Hypothalamus (tissue), 51 donors: ENCODE data around the gene CDH24.

ENCODE experiments used
- DNase-seq, 51 donors: peaks; one replicate each; lab custom pipeline; 2025; lab: John Stamatoyannopoulos, UW

Gene CDH24

DNA sequence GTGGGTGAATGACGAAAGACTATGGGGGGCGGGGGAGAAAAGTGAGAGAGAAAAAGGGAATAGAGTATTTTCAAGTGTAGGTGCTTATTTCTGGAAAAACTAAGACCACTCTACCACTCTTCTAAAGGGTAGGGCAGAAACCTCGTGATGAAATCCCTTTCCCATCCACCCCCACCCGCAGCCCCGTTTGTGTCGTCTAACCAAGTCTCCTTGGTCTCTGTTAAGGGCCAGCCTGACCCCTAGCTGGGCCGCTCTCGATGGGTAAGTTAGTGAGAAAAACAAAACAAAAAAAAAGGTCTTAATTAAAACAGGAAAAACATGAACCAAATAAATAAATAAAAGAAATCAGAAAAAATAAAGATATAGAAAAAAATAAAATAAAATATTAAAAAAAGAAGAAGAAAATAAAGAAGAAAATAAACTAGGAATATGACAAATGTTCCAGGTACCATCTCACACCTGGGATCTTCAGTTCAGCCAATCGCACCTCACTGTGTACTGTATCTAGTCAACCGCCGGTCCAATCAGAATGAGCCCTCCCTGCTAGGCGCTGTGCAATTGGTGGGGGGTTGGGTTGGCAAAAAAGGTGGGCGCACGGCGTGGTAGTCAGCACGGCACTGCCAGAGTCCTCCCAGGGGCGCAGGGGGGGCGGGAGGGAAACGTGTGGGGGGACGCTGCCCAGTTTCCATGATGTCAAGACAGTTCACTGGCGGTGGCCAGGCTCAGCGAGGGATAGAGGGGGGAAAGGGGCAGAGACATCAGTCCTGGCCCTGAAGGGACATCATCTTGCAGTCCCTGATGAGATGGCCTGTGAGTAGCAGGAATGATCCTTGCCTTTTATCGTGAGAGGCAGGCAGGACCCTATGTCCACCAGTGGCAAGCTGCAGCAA, 9.8 kb upstream of the CDH24 start:
- no peak for DNase-seq

- DNase-seq, result no peak
Observed at GRCh38 chr14:23066368-23066767, 9.0 kb upstream of the CDH24 start.

- DNase-seq, result no peak
Observed at GRCh38 chr14:23063601-23064000, 6.3 kb upstream of the CDH24 start.

DNA sequence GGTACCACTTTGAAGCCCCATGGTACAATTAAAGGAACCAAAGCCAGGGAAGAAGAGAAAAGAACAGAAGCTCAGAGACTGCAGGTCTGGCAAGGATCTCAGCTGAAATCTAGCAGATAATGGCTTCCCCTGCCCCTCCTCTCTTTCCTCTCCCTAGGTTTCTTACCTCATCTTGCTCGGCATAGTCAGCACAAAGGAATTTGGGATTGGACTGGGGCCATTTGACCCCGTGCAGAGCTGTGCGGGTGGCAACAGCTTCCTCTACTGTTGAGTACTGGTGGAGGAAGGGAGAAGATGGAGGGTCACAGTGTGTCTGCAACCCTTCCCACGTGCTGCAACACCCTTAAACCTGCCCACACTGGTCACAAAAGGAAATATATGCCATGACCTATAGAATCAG, 4.7 kb upstream of the CDH24 start:
- DNase-seq, result no peak

- DNase-seq, result no peak
Observed at GRCh38 chr14:23060536-23061260, 3.4 kb upstream of the CDH24 start.

GRCh38 chr14:23058654-23059504, 1.6 kb upstream of the CDH24 start:
- DNase-seq, result no peak

DNA sequence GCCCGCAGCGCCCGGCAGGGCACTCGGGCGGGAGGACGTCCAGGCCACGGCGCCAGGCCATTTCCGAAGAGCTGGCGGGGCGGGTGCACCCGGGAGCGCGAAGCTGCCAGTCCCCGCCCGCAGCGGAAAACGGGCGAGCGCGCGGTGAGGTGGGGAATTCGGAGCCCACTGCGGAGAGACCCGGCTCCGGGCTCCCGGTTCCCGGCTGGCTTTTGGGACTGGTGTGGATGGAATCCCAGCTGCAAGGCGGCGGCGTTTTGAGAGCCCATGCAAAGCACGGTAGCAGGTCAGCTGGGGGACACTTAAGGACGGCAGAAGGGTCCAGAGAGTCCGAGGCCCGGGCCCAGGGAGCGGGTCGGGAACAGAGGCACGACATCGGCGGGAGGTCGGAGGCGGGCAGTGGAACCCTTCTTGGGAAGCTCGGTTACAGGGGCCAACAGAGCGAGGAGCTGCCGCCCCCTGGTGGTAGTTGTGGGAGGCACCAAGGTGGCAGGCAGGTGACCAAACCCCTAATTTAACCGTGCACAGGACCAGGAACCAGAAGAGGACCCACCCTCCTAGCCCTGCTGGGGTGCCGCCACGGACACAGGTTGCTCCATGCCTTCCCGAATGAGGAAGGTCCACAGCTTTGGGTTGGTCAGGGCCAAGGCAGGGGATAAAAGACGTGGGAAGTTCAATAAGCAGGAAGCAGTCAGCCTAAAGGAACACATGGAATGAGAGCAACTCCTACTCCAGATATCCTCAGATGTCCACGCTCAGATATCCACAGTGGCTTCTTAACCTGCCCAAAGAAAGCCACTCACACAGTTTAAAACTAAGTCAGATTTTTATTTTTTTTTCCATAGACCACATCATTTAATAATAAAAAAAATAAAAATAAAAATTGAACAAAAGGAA, 685 bp upstream of the CDH24 start:
- DNase-seq, result no peak

GRCh38 chr14:23056145-23056955, 970 bp downstream of the CDH24 start:
- no peak for DNase-seq

- DNase-seq, result no peak
Observed at GRCh38 chr14:23055621-23056144, 1.6 kb downstream of the CDH24 start.

- DNase-seq, result no peak
Observed at GRCh38 chr14:23055147-23055550, 2.2 kb downstream of the CDH24 start.

DNA sequence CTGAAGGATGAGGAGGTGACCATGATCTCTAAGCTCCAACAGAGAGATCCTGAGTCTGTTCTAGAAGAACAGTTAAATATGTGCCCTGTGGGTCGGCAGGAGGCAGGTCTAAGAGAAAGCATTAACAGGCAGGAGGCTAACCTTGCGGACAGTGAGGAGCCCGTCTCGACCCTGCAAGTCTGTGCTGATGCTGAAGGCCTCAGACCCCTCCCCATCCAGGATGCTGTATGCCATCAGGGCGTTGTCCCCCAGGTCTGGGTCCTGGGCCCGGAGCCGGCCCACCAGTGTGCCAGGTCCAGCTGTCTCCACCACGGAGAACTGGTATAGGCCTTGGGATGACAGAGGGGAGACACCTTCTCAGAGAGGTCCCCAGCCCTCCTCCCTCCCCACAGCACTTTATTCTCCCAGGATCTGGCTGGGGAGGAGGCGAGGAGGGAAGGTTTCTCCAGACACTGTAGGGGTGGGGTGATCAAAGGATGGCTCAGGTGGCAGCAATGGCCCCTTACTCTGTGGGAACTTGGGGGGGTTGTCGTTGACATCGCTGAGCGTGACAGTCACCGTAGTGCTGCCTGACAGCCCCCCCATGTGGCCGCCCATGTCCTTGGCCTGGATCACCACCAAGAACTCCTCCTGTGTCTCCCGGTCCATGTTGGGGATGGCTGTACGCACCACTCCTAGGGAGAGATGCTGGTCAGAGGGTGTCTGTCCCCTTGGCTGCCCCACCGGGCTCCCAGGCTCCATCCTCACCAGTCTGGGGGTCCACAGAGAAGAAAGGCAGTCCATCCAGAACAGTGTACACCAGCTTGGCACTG, 3.1 kb downstream of the CDH24 start:
- DNase-seq, result no peak

DNA sequence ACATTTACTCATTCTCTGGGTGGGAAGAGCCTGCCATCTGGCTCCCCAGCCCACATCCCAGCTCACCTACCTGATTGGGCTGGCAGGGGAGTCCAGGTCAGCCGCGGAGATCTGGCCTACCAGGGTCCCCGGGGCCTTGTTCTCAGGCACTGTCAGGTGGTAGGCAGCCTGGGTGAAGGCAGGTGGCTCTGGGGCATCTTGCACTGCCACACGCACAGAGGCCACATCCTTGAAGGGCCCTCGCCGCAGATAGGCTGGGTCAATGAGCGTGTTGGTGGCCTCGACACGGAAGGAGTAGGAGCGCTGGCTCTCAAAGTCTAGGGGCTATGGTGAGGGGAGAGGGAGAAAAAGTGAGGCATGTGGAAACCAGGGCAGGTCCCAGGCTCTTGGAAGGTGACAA, 3.9 kb downstream of the CDH24 start:
- no peak for DNase-seq

DNA sequence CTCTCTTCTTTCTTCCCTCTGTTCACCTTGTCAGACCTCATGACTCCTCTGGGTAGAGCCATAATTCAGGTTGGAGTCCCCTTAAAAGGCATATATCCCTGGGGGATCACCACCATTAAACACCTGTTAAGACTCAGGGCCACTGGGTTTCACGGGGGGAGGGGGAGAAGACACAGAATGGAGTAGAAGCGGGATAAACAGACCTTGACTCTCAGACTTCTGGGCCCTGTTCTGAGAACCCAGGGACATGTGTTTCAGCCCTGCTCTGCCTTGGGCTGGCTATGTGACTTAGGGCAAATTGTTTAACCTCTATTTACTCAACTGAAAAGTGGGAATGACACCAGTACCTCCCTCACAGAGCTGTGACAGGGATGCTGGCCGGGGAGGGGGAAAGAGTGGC, 4.6 kb downstream of the CDH24 start:
- no peak for DNase-seq

GRCh38 chr14:23052182-23052623, 5.1 kb downstream of the CDH24 start:
- no peak for DNase-seq

GRCh38 chr14:23051141-23052057, 5.9 kb downstream of the CDH24 start:
- no peak for DNase-seq

DNA sequence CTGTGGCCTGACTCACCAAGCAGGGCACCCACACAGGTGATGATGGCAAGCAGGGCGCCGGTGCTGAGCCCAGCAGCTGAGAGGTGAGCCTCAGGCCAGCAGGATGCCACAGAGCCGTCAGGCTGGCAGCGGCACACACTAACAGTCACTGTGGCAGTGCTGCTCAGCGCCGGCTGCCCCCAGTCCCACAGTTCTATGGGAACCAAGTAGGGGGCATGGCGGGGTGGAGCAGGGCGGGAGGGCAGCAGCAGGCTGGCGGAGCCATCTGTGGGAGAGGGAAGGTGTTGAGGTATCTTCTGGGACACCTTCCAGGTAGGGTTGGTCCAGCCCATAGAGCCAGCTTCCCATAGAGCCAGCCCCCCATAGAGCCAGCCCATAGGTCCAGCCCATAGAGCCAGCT, 8.3 kb downstream of the CDH24 start:
- no peak for DNase-seq
